PC-3 (cell line): ENCODE measurements around the gene ATG4B. TPM values are rescaled to one million over a fixed set of nuclear protein-coding genes. Genes with fewer than 3 reads are reported as not detected.

Experiments used
- ATAC-seq: fragments of 200-7000 bp; cut with Tn5 transposase; 2 replicates; pipeline ENCODE4 v1.9.1; 2020; ENCODE audit warnings: mild to moderate bottlenecking, moderate library complexity
- BruUV-seq: library from RNA; stranded (reverse); fragments of 400-500 nt; replicated peaks from 2 replicates; lab custom pipeline; 2021; lab: Mats Ljungman, UMichigan
- CTCF ChIA-PET: fragments of 300-600 bp; sonication (Branson Sonifier 250); formaldehyde crosslinking; loops from one replicate; lab custom pipeline; 2022; ENCODE audit warnings: antibody characterized with exemption; lab: Charles Lee
- POLR2A ChIA-PET: fragments of 300-600 bp; sonication (Branson Sonifier 250); formaldehyde crosslinking; loops from one replicate; lab custom pipeline; 2022; ENCODE audit warnings: antibody characterized with exemption; ENCODE audit not compliant: unreplicated experiment; lab: Charles Lee
- DNase-seq: peaks from one replicate; pipeline ENCODE4 v3.0.0-alpha.2; 2015
- H2AFZ ChIP-seq: fragments of 300-600 bp; sonication (generic); 2 replicates; pipeline ENCODE4 v1.6.0; 2016; ENCODE audit warnings: antibody characterized with exemption, low read length
- H3F3A ChIP-seq: fragments of 300-600 bp; sonication (generic); one replicate; pipeline ENCODE4 v1.6.0; 2017; ENCODE audit warnings: antibody characterized with exemption, low read length, control low read depth, mild to moderate bottlenecking; ENCODE audit not compliant: unreplicated experiment
- H3K27ac ChIP-seq: fragments of 300-600 bp; sonication (generic); 2 replicates; pipeline ENCODE4 v1.5.1; 2016; ENCODE audit warnings: mild to moderate bottlenecking, low read length
- H3K27me3 ChIP-seq: fragments of 300-600 bp; sonication (generic); 2 replicates; pipeline ENCODE4 v1.6.1; 2016; ENCODE audit warnings: low read length, mixed read lengths
- H3K36me3 ChIP-seq: fragments of 300-600 bp; sonication (generic); 2 replicates; pipeline ENCODE4 v1.6.1; 2016; ENCODE audit warnings: low read depth, mixed run types, low read length, mixed read lengths
- H3K4me1 ChIP-seq: fragments of 300-600 bp; sonication (generic); 2 replicates; pipeline ENCODE4 v1.5.1; 2016; ENCODE audit warnings: low read length; ENCODE audit not compliant: insufficient read depth
- H3K4me2 ChIP-seq: fragments of 300-600 bp; sonication (generic); 2 replicates; pipeline ENCODE4 v1.6.0; 2016; ENCODE audit warnings: low read length
- H3K4me3 ChIP-seq: fragments of 300-600 bp; sonication (generic); 2 replicates; pipeline ENCODE4 v1.5.1; 2016; ENCODE audit warnings: mild to moderate bottlenecking, low read length, mixed read lengths
- H3K79me2 ChIP-seq: fragments of 300-600 bp; sonication (generic); 2 replicates; pipeline ENCODE4 v1.6.1; 2017; ENCODE audit warnings: low read length, mixed read lengths
- H3K9ac ChIP-seq: fragments of 300-600 bp; sonication (generic); 2 replicates; pipeline ENCODE4 v1.6.0; 2016; ENCODE audit warnings: mild to moderate bottlenecking, low read length
- H3K9me2 ChIP-seq: fragments of 300-600 bp; sonication (generic); replicated peaks from 2 replicates; pipeline ENCODE4 v1.6.1; 2016; ENCODE audit warnings: mixed run types, low read length, mixed read lengths
- H3K9me3 ChIP-seq: fragments of 300-600 bp; sonication (generic); 2 replicates; pipeline ENCODE4 v1.6.1; 2016; ENCODE audit warnings: low read length, mixed read lengths
- H4K20me1 ChIP-seq: fragments of 300-600 bp; sonication (generic); 2 replicates; pipeline ENCODE4 v1.6.1; 2016; ENCODE audit warnings: low read length, mixed read lengths
- EZH2 ChIP-seq: fragments of 300-600 bp; sonication (generic); IDR thresholded peaks from one replicate; pipeline ENCODE4 v1.6.1; 2017; ENCODE audit warnings: antibody characterized with exemption, mild to moderate bottlenecking, low read length; ENCODE audit not compliant: unreplicated experiment
- EZH2phosphoT487 ChIP-seq: fragments of 300-600 bp; sonication (generic); IDR thresholded peaks from 2 replicates; pipeline ENCODE4 v1.6.1; 2018; ENCODE audit warnings: mild to moderate bottlenecking, antibody characterized with exemption, low read length, borderline replicate concordance
- intact Hi-C: fragments of 100-400 bp; cut with micrococcal nuclease; formaldehyde crosslinking; loops from 2 replicates; pipeline ENCODE4 v1.9.0; 2023
- total RNA-seq: library from RNA; depleted of rRNA; stranded (reverse); fragments of >200 nt; gene quantifications from 2 replicates; pipeline ENCODE4 v1.2.3, GENCODE V29; 2014
- TF ChIP-seq, protein P1 (sequence below): fragments of 300-600 bp; sonication (generic); conservative IDR thresholded peaks from 2 replicates; pipeline ENCODE4 v1.5.1; 2017; ENCODE audit warnings: antibody characterized with exemption, low read depth, mild to moderate bottlenecking, low read length

ATG4B gene
- total RNA-seq, 1 experiment from 2014 or later: 83.0 TPM

DNA sequence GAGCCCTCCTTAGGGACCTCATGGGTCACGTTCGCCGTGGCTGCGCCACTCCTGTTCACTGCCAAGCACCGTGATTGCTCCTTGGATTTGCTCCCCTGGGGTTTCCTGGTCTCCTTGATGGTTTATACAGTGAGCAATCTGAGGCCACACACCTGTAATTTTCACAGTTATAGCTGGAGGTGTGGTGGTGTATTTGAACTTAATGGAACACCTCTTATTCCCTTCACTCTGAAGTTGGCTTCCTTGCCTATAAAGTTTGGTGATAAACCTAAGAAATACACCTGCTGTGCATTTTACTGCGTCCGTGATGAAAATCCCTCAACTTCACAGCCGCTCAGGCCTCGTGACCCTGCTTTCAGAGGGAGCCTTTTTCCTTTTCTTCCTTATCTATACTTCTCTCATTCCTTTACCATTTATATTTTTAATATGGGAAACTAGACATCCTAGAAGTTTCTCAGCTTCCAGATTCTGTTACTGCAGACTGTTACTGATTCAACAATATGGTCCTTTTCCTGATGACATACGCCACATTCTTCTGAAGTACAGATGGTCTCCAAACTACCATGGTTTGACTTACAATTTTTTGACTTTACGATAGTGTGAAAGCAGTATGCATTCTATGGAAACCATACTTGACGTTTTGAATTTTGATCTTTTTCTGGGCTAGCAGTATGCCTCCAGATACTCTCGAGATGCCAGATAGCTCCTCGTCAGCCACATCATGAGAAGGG is 8.6 kb downstream of the ATG4B start:
- no peak for ATAC-seq
- Histone ChIP-seq H3K79me2 (peaks cover 95% of the 10 kb centered on the region), H3F3A (no peaks in the 10 kb centered on the region), H4K20me1 (peaks cover 7% of the 10 kb centered on the region; the same call in 1 of the 2 replicates), H3K4me3 (no peak overlapping the region), H3K27ac (no peak overlapping the region), H3K27me3 (no peaks in the 10 kb centered on the region), H3K36me3 (peaks cover 4% of the 10 kb centered on the region; the same call in 1 of the 2 replicates), H3K4me2 (no peak overlapping the region), H3K9me2 (no peaks in the 10 kb centered on the region), H3K9ac (no peak overlapping the region), H2AFZ (no peak overlapping the region), H3K9me3 (no peaks in the 10 kb centered on the region), H3K4me1 (no peaks in the 10 kb centered on the region)
- POLR2A ChIA-PET: no interaction called here
- TF ChIP-seq, protein P1, sequence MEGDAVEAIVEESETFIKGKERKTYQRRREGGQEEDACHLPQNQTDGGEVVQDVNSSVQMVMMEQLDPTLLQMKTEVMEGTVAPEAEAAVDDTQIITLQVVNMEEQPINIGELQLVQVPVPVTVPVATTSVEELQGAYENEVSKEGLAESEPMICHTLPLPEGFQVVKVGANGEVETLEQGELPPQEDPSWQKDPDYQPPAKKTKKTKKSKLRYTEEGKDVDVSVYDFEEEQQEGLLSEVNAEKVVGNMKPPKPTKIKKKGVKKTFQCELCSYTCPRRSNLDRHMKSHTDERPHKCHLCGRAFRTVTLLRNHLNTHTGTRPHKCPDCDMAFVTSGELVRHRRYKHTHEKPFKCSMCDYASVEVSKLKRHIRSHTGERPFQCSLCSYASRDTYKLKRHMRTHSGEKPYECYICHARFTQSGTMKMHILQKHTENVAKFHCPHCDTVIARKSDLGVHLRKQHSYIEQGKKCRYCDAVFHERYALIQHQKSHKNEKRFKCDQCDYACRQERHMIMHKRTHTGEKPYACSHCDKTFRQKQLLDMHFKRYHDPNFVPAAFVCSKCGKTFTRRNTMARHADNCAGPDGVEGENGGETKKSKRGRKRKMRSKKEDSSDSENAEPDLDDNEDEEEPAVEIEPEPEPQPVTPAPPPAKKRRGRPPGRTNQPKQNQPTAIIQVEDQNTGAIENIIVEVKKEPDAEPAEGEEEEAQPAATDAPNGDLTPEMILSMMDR: no peak
- no peak for TF ChIP-seq EZH2phosphoT487
- no peak for TF ChIP-seq EZH2
- CTCF ChIA-PET: no interaction called here
- no peak for DNase-seq
- no TSS peak for BruUV-seq
- intact Hi-C loops: no loop called here

DNA sequence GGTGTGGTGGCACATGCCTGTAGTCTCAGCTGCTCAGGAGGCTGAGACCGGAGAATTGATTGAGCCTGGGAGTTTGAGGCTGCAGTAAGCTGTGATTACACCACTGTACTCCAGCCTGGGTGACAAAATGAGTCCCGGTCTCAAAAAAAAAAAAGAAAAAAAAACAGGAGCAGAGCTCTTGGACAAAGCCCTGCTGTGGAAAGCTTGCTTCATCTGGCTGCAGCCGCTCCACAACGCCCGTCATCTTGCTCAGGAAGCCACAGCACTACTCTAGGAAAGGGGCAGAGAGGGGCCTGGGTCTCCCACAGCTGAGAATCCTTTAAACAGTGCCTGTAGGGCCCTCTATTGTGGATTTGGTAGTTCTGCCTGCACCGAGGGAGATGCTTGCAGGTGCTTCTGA is 11.0 kb downstream of the ATG4B start:
- BruUV-seq: no TSS peak
- no peaks in the 10 kb centered on the region for H3K4me1 ChIP-seq
- CTCF ChIA-PET: no interaction called here

More for the DNA sequence above, 11.0 kb downstream of the ATG4B start:
- H3K9me3 ChIP-seq: no peaks in the 10 kb centered on the region
- H3K79me2 ChIP-seq: peaks cover 72% of the 10 kb centered on the region
- no peaks in the 10 kb centered on the region for H3K9me2 ChIP-seq
- DNase-seq: no peak
- no peak overlapping the region for H3K9ac ChIP-seq
- POLR2A ChIA-PET: no interaction called here
- ATAC-seq: no peak
- H2AFZ ChIP-seq: no peak overlapping the region
- TF ChIP-seq EZH2: no peak
- no peak for TF ChIP-seq EZH2phosphoT487
- TF ChIP-seq, protein P1: no peak
- H3K4me2 ChIP-seq: no peak overlapping the region
- peaks cover 7% of the 10 kb centered on the region; the same call in 1 of the 2 replicates for H4K20me1 ChIP-seq
- no peak overlapping the region for H3K27ac ChIP-seq
- intact Hi-C loops: no loop called here
- H3F3A ChIP-seq: no peaks in the 10 kb centered on the region
- peaks cover 12% of the 10 kb centered on the region; the same call in 1 of the 2 replicates for H3K36me3 ChIP-seq
- no peaks in the 10 kb centered on the region for H3K27me3 ChIP-seq
- H3K4me3 ChIP-seq: no peak overlapping the region
